Pancreas (tissue), 10 donors: ENCODE measurements around the gene CAD. TPM values are rescaled to one million over a fixed set of nuclear protein-coding genes. Genes with fewer than 3 reads are reported as not detected.

Experiments used
- ATAC-seq, 4 donors: fragments of 200-7000 bp; cut with Tn5 transposase; one replicate each; pipeline versions ENCODE4 v1.8.0 to v1.9.1; 2020; ENCODE audit warnings: mild to moderate bottlenecking in 4 of 4, moderate library complexity in 4 of 4
- DNase-seq, 6 donors: peaks; one replicate each; pipeline ENCODE4 v3.0.0-alpha.2; 2020
- FAIRE-seq: peaks from 2 replicates; lab custom pipeline; 2012; peaks lifted over from hg19 to GRCh38; lab: Jason Lieb, UNC
- H3K27ac ChIP-seq, 4 donors: fragments of 200-600 bp; sonication (generic); 1 replicate in 3 of 4; 2 replicates in 1 of 4; pipeline versions ENCODE4 v1.5.0 to v1.8.0; 2020
- H3K27me3 ChIP-seq, 4 donors: fragments of 200-600 bp; one replicate each; pipeline ENCODE4 v1.8.0; 2021
- H3K36me3 ChIP-seq, 3 donors: fragments of 200-600 bp; sonication (generic) in 1 of 3; one replicate each; pipeline versions ENCODE4 v1.5.0 to v1.8.0; 2020 to 2021
- H3K4me1 ChIP-seq, 3 donors: fragments of 200-600 bp; one replicate each; pipeline ENCODE4 v1.8.0; 2021
- H3K4me3 ChIP-seq, 4 donors: fragments of 200-600 bp; sonication (generic) in 2 of 4; one replicate each; pipeline versions ENCODE4 v1.5.0 to v1.8.0; 2020 to 2021
- H3K9me3 ChIP-seq, 4 donors: fragments of 200-600 bp; one replicate each; pipeline ENCODE4 v1.8.0; 2021
- CTCF ChIP-seq, 4 donors: fragments of 200-600 bp; sonication (generic) in 3 of 4; IDR thresholded peaks; one replicate each; pipeline versions ENCODE4 v1.5.0 to v1.8.0; 2021; ENCODE audit warnings: antibody characterized with exemption in 4 of 4
- WGBS, 2 donors: extraction: QIAGEN DNeasy Blood & Tissue Kit; methylation state at CpG; one replicate each; pipeline ENCODE4 v1.1.7; 2013; 5-methylcytosine and 5-hydroxymethylcytosine counted together
- intact Hi-C, 3 donors: fragments of 100-400 bp; cut with DNase I; formaldehyde crosslinking; loops; one replicate each; pipeline versions ENCODE4 v1.11.1 to v1.14.2; 2022
- polyA plus RNA-seq, 2 donors: library from polyadenylated mRNA; stranded (reverse); fragments of 200-250 nt; gene quantifications; one replicate each; pipeline ENCODE4 v1.2.3, GENCODE V29; 2013
- total RNA-seq, 6 donors: library from RNA; stranded (reverse); fragmentation: NEBNext Ultra II Directional in 4 of 6; extraction: Animal tissue kit (Norgen Biotek cat#: 25700) in 4 of 6; gene quantifications; one replicate each; pipeline versions ENCODE4 v1.2.1 to v1.2.4, GENCODE V29; 2021 to 2023
- donor health status: healthy with polysubstance abuse.
- donor health status: DM: no; HTN: no; CAD: no; lungs with moderate emphysema.
- donor health status: DM: no; HTN: no; CAD: no.
- donor health status: control.
- donor health status: control.
- donor health status: Bipolar disorder and iron deficiency.
- donor health status: DM: yes; HTN: yes; CAD: no.
- donor health status: DM: no; HTN: no; CAD: no.
- donor health status: DM: no; HTN: no; CAD: no.
- donor health status: DM: yes; HTN: yes; CAD: no.

CAD gene
- total and polyA plus RNA-seq, 8 donors: 9.6 to 24.6 (median 16.3) TPM

GRCh38 chr2:27262379-27263286, 45.5 kb downstream of the CAD start, which contains the start of gene SLC30A3:
SLC30A3 (minus strand) TSS chr2:27263047; CDS start chr2:27262906, 141 bp downstream.
- Histone ChIP-seq H3K27me3 (peaks cover 0 to 20% (median 0%) of the 10 kb centered on the region in 4 donors), H3K36me3 (no peaks in the 10 kb centered on the region), H3K27ac (no peak within 1 kb of the TSS), H3K4me1 (peaks cover 0 to 6% (median 4%) of the 10 kb centered on the region in 3 donors), H3K4me3 (peak within 1 kb of the TSS; percentile 18 to 59 (median 37)), H3K9me3 (no peaks in the 10 kb centered on the region)
- 1% methylated on average over 43 to 96 of the region's 96 CpGs for WGBS, 2 donors
- no peak for FAIRE-seq
- TF ChIP-seq CTCF (IDR thresholded peaks at IDR 0.05): no peak
- peak; percentile 40 to 78 (median 68) for DNase-seq
- ATAC-seq: peak; percentile 70 to 85 (median 78)
- intact Hi-C loops: no loop called here

DNA sequence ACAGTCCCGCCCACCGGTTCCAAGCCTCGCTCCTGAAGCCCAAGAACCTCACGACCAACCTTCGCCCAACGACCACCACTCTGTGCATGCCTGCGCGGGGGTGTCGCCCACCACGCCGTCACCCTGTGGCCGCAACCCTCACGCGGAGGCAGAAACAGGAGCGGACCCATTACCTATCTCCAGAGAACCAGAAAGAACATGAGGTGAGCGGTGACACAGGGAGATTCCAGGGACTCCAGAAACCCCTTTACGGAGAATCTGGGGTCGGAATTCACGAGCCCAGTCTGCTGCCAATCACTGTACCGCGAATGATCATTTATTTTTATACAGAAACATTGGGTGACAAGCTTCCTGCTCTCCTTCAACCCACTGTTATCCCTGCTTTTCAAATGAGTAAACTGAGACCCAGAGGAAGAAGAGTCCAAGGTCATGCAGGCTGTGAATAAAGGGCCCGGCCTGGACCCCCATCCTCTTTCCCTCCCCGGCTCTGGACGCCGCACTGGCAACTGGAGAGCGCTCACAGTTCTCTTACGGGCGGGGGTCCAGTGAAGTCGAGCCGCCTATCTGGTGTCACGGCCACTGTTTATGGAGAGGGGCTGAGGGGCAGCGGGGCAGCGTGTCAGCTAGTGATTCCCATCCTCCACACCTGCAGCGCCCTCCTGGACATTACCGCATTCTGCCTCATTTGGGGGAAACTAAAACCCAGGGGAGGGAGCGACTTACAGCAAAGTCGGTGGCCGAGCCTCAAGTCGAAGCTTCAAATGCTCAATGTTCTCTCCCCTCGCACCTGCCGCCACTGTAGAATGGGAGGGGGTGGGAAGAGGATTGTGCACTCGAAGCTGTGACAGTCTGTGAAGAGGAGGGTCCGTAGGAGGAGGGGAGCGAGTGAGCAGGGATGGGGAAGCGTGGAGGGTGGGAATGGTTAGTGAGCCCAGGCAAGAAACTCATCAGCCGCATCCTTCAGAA, 46.4 kb downstream of the CAD start:
- H3K4me3 ChIP-seq: peak overlapping the region in 3 of 4 donors; percentile 35 to 59 (median 39)
- ATAC-seq (no peak), DNase-seq (peak in 1 of 6 donors; percentile 54), FAIRE-seq (no peak)
- H3K9me3 ChIP-seq: no peaks in the 10 kb centered on the region
- intact Hi-C loops: no loop called here
- no peak overlapping the region for H3K27ac ChIP-seq
- no peaks in the 10 kb centered on the region for H3K36me3 ChIP-seq
- H3K27me3 ChIP-seq: peaks cover 0 to 20% (median 0%) of the 10 kb centered on the region in 4 donors
- TF ChIP-seq CTCF (IDR thresholded peaks at IDR 0.05): no peak
- peaks cover 0 to 6% (median 4%) of the 10 kb centered on the region in 3 donors for H3K4me1 ChIP-seq
- WGBS, 2 donors: 3 to 4% methylated on average over 46 of the region's 46 CpGs

DNA sequence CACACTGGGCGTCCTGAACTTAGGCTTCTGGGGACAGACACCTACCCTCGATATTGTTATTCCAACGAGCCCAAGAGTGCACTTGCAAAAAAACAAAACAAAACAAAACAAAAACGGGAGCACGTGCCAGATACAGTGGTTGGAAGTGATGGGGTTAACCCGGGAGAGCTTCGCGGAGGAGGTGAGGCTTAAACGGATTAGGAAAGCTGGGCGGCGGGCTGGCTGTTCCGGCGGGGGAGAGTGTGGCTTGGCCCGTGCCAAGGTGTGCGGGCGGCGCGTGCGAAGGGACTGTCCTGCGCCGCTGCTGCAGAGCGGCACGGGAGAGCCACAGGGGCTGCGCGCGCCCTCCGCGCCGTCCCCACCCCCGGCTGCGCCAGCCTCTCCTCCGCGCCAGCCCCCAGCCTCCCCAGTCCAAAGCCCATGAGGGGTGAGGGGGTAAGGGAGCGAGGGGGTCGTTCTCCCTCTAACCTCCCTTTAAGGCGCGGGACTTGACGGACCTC, 47.1 kb downstream of the CAD start:
- peaks cover 0 to 20% (median 0%) of the 10 kb centered on the region in 4 donors for H3K27me3 ChIP-seq
- intact Hi-C loops: no loop called here
- H3K4me1 ChIP-seq: peaks cover 0 to 6% (median 4%) of the 10 kb centered on the region in 3 donors
- FAIRE-seq (no peak), DNase-seq (no peak), ATAC-seq (peak; percentile 30 to 57 (median 49))
- no peaks in the 10 kb centered on the region for H3K9me3 ChIP-seq
- peak overlapping the region in 1 of 4 donors; percentile 32 for H3K4me3 ChIP-seq
- no peak for TF ChIP-seq CTCF (IDR thresholded peaks at IDR 0.05)
- no peak overlapping the region for H3K27ac ChIP-seq
- 0 to 1% methylated on average over 24 to 38 of the region's 38 CpGs for WGBS, 2 donors
- H3K36me3 ChIP-seq: no peaks in the 10 kb centered on the region

DNA sequence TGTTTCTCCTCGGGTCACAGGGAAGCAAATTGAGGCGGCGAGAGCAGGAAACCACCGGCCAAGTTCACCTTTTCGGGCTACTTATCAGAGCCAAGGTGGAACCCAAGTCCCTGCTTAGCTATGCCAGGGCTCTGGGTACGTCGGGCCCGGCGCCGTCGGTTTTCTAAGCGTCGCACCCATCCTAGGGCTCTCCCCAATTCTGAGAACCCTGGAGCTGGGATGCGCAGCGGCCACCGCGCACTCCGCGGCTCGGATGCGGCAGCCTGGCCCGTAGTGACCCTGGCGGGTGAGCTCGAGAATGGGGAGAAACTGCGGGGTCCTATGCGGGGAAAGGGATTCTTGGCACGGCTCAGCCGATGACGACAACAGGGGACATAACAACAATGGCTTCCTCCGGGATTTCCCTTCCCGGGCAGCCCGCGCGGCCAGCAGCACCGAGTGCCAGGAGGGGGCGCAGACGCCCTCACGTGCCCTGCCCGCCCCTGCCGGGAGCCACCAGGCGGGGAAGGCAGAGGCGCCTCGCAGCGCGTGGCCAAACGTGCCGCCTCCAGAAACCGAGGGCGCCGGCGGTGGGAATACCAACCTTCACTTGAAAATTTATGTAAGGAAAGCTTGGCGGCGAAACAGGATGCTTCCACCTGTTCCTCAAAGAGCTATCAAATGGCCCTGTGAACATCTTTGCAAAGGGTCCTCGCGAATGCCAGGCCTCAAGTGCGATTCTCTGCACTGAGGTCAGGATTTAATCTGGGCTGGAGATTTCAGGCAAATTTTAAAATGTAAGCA, 47.8 kb downstream of the CAD start:
- FAIRE-seq (no peak), DNase-seq (peak; percentile 53 to 81 (median 62)), ATAC-seq (peak; percentile 65 to 86 (median 81))
- H3K27me3 ChIP-seq: peaks cover 0 to 20% (median 0%) of the 10 kb centered on the region in 4 donors
- peak overlapping the region in 2 of 4 donors; percentile 11 to 32 for H3K4me3 ChIP-seq
- TF ChIP-seq CTCF (IDR thresholded peaks at IDR 0.05): peak in 2 of 4 donors; percentile 10 to 26
- no peak overlapping the region for H3K27ac ChIP-seq
- peaks cover 0 to 6% (median 4%) of the 10 kb centered on the region in 3 donors for H3K4me1 ChIP-seq
- 4 to 6% methylated on average over 51 to 56 of the region's 56 CpGs for WGBS, 2 donors
- no peaks in the 10 kb centered on the region for H3K36me3 ChIP-seq
- intact Hi-C loops: no loop called here
- H3K9me3 ChIP-seq: no peaks in the 10 kb centered on the region
